GM19025 (cell line): ENCODE data around the gene MAPK1IP1L.
A peak's percentile ranks its signal among the peaks of the same experiment; 100 is the strongest.
"Not testable (repeated sequence)": the region's sequence is repeated elsewhere in the genome, so short reads cannot be mapped to it uniquely, and the experiment has no call there.

ENCODE experiments used
- ATAC-seq: cut with Tn5 transposase; IDR thresholded peaks from one replicate; pipeline ENCODE4 v1.9.1; 2021; ENCODE audit warnings: mild to moderate bottlenecking, low read depth, moderate library complexity; ENCODE audit not compliant: unreplicated experiment

MAPK1IP1L gene

GRCh38 chr14:55051423-55052268 is at the start of gene MAPK1IP1L:
TSS of gene MAPK1IP1L (plus strand) at chr14:55051647. CDS start at chr14:55061684, 10,037 bp downstream.
- peak; percentile 85 for ATAC-seq

DNA sequence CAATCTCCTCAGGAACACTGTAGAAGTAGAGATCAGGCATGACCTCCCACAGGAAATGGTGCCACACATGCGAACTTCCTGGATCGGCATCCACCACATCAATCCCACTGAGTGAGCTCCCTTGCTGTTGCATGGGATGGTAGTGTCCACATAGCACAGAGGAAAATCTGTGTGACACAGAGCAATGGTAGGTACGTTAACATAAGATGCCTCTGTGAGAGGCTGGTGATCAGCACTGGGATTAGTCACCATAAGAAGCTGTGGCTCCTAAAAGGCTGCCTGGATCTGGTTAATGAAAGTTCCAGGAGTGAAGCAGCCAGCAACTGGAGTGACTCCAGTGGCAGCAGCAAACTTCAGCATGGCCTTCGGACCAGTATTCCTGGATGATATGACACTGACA is 46.4 kb upstream of the MAPK1IP1L start:
- no peak for ATAC-seq

DNA sequence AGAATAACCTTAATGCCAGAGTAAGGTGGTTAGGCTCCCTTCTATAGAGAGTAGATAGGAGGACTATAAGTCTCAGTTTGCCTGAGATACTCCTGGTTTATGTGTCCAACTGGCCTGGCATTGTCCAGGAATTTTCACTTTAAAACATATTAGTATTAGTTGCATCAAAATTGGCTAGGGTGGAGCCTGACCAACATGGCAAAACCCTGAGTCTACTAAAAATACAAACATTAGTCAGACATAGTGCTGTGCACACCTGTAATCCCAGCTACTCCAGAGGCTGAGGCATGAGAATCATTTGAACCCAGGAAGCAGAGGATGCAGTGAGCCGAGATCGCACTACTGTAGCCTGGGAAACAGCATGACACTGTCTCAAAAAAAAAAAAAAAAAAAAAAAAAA is 36.4 kb upstream of the MAPK1IP1L start:
- no peak for ATAC-seq

- no peak for ATAC-seq
These were observed 31.4 kb upstream of the MAPK1IP1L start for GRCh38 chr14:55019968-55020554.

DNA sequence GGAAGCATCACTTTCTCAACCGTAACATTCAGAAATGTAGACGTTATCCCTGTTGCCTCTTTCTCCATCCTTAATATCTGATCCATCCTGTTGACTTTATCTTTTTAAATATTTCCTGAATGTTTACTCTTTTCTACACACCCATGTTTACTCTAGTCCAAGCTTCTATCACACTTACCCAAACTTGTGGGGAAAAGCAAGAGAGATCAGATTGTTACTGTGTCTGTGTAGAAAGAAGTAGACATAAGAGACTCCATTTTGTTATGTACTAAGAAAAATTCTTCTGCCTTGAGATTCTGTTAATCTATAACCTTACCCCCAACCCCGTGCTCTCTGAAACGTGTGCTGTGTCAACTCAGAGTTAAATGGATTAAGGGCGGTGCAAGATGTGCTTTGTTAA is 27.1 kb upstream of the MAPK1IP1L start:
- not testable (repeated sequence) for ATAC-seq

DNA sequence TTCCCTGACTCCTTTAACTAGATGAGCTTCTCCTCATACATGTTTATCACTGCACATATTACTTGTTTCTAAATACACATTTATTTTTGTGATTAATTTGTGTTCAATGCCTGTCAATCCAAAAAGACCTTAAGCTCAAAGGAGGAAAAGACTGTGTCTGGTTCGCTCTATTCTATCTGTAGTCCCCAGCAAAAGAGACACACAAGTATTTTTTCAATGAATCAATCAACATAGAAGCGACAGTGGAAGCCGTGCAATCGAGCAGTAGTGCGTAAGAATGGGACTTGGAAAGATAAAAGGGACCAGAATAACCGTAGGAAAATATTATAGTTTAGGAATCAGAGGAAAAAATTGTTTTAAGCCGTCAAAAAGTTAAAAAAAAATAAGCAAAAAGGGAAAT is 25.5 kb upstream of the MAPK1IP1L start:
- no peak for ATAC-seq

DNA sequence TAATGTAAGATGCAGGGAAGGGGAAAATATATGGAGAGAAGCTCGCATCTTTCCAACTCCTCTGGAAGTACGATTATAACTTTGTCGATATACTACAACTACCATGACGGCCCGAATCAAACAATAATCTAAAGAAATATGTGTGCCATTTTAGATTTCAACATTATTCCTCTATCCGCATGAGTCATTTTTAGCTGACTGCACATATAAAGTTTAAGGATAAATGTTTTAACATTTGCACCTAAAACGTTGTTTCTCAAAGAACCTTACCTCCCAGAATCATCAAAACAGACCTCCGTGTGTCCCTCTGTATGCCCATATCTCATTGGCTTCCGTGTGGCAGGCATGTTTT is 25.0 kb upstream of the MAPK1IP1L start:
- ATAC-seq = no peak

- peak; percentile 91 for ATAC-seq
These were observed 24.5 kb upstream of the MAPK1IP1L start, which contains the start of the genes SOCS4 and WDHD1 for GRCh38 chr14:55026793-55027561. TSS of gene SOCS4 (plus strand) at chr14:55027236. CDS start at chr14:55043042, 15,806 bp downstream. TSS of gene WDHD1 (minus strand) at chr14:55027099. CDS start at chr14:55026787, 312 bp downstream.

DNA sequence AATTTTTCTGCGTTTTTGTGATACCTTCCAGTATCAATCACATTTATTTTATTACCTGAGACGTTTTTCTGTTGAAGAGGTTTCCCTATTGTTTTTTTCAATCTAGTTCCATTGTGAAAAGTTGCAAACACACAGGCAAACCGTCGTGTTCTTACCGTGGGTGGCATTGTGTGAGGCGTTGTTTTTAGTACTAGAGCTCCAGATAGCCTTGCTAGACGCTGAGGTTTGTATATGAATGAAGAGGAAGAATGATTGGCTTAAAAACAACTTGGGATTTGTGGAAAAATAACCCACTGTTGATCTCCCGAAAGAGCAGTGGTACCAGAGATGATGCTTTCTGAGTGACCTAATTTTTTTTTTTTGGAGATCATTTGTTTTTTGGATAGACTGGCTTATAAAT is 23.4 kb upstream of the MAPK1IP1L start:
- ATAC-seq = no peak

DNA sequence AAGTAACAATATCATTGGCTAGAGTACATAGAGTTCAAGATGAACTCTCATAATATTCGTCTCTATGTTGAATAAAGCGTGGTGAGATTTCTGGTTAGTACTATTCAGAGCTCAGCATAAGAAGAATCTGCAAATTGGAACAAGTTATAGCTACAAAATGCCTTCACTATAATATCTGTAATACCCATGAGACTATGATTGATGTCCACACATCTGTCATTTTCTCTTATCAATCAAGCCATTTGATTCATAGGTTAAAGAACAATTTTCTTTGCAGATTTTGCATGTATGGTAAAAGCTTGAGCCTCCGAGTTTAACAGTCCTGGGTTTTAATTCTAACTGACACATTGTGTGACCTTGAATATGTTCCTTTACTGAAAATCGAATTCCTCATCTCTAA is 23.0 kb upstream of the MAPK1IP1L start:
- ATAC-seq = no peak

DNA sequence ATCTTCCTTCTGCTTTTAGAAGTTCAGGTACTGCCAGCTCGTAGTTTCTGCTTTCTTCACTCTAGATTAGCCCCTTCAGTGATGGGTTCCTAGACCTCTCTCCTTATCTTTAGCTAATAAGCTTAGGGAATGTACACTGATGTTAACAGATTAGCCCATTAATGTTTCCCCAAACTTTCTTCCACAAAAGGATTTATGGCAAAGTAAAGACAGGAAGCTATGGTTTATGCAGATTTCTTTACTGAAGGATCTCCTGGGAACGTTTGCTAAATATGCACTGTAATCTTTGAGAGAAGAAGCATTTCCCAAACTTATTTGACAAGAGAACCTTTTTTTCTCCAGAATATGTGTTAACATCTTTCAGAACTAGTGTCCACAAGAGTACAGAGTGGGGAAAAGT is 20.3 kb upstream of the MAPK1IP1L start:
- no peak for ATAC-seq

DNA sequence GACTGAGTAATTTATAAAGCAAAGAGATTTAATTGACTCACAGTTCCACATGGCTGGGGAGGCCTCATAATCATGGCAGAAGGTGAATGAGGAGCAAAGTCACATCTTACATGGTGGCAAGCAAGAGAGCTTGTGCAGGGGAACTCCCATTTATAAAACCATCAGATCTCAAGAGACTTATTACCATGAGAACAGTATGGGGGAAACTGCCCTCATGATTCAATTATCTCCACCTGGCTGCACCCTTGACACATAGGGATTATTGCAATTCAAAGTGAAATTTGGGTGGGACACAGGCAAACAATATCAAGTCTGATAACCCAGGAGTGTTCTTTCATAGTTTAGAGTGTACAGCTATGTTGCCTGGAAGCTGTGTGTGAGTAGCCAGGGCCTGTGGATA is 13.5 kb upstream of the MAPK1IP1L start:
- ATAC-seq = not testable (repeated sequence)

DNA sequence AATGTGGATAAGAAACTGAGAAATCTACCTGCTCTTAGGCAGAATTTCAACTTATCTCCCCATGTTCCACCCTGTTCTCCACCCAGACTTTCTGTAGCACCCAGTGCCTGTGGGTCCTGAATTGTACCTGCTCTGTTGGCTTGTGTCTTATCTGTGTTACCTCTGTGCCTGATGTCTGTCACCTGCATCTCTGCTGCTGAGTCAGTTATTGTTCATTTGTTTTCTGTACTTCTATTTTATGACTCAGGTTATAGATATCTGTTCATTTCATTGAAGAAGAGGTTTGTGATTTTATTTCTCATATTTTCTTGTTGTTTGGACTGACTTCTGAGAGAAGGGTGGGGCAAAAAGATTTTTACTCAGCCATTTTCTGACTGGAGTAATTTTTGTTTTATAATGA is 12.7 kb upstream of the MAPK1IP1L start:
- ATAC-seq = no peak

GRCh38 chr14:55043528-55043927 is 7.9 kb upstream of the MAPK1IP1L start:
- ATAC-seq = no peak

GRCh38 chr14:55045087-55045486 is 6.4 kb upstream of the MAPK1IP1L start:
- no peak for ATAC-seq

GRCh38 chr14:55047301-55048053 is 4.0 kb upstream of the MAPK1IP1L start:
- no peak for ATAC-seq

- no peak for ATAC-seq
These were observed 2.5 kb upstream of the MAPK1IP1L start for GRCh38 chr14:55048900-55049436.

GRCh38 chr14:55051165-55051422 is 353 bp upstream of the MAPK1IP1L start:
- ATAC-seq = peak; percentile 28

DNA sequence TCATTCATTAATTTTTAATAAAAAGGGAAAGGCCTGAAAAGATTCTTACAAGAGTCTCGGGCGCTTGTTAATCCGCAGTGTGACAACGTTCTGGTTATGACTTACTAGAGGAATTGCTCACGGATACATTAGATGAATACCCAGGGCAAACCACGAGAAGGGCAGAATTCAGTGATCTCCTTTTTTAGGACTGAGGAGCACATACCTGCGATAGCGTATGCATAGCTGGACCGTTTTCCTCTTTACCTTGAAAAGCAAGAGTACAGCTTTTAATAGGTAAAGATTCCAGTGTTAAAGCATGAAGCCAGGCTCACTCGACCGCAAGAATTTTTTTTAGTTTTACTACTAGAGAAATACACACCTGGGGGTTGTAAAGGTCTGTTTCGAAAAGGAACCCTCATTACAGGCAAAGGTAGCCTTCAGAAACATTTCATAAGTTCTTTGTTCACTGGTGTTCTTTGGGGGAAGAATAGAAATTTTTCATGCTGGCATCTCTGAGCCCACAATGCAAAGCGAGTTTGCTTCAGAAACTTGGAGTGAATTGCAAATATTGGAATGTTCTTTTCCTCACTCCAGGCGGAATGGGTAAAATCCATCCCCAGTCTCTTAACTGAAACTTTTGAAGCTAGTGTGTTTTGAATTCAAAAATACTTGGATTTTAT is 953 bp downstream of the MAPK1IP1L start:
- ATAC-seq = peak; percentile 4

GRCh38 chr14:55053018-55053417 is 1.6 kb downstream of the MAPK1IP1L start:
- ATAC-seq = no peak
